Panc1 (cell line): ENCODE measurements around the gene UBASH3B.

Experiments used
- CTCF ChIP-seq: fragments of 450-650 bp; IDR thresholded peaks from 2 replicates; pipeline ENCODE4 v1.5.1; 2017; ENCODE audit warnings: mild to moderate bottlenecking
- POLR2AphosphoS5 ChIP-seq: IDR thresholded peaks from 2 replicates; pipeline ENCODE4 v1.6.1; 2012; ENCODE audit warnings: mild to moderate bottlenecking, low read depth, low read length, moderate library complexity
- SIN3A ChIP-seq: IDR thresholded peaks from 2 replicates; pipeline ENCODE4 v1.6.1; 2012; ENCODE audit warnings: low read depth, mild to moderate bottlenecking, low read length, moderate library complexity, borderline replicate concordance; ENCODE audit not compliant: insufficient read depth
- TCF7L2 ChIP-seq: IDR thresholded peaks from 2 replicates; pipeline ENCODE4 v1.6.1; 2011; ENCODE audit warnings: mild to moderate bottlenecking, low read depth, low read length, inconsistent platforms

GRCh38 chr11:122729139-122729538 is 73.6 kb downstream of the UBASH3B start:
- TF ChIP-seq CTCF (no peak), POLR2AphosphoS5 (no peak), TCF7L2 (no peak), SIN3A (no peak)
